ENCODE results near the gene SP2.

The SP2 gene

DNA sequence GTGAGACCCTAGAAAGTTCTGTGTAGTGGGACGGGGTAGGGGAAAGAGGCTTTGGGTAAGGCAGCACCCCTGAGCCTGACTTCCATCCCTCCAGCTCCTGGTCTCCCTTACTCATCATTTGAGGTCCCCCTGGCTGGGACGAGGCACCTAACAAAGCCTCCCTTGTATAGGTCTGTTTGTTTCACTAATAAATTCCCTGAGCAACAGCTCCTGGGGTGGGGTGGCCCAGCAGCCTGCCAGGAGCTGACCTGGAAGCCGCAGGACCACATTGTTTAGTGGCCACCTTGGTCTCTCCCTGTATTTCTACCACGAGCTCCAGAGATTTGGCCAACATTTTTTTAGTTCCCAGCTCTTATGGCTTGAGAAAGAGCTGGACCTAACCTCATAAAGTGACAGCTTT lies 54.4 kb downstream of the SP2 start:
- Histone ChIP-seq H3K9me3 (ENCODE audit: insufficient read depth, low read length) (no peaks in the 10 kb centered on the region), H3K4me2 (ENCODE audit: low read length) (no peak overlapping the region), H3K27ac (ENCODE audit: low read length) (no peak overlapping the region), H3K27me3 (ENCODE audit: low read depth, low read length) (no peaks in the 10 kb centered on the region), H3K79me2 (ENCODE audit: low read length) (no peaks in the 10 kb centered on the region), H2AFZ (ENCODE audit: low read depth, low read length) (no peak overlapping the region), H3K36me3 (replicated peaks; ENCODE audit: low read depth, low read length) (peaks cover 31% of the 10 kb centered on the region), H3K4me3 (ENCODE audit: low read length) (no peak overlapping the region), H3K4me1 (ENCODE audit: low read length) (peaks cover 37% of the 10 kb centered on the region), H4K20me1 (ENCODE audit: insufficient read depth, low read length) (no peaks in the 10 kb centered on the region), H3K9ac (ENCODE audit: low read length) (no peak overlapping the region)
- no peak for TF ChIP-seq EZH2phosphoT487 (IDR thresholded peaks at IDR 0.05; ENCODE audit: low read depth)
- TF ChIP-seq, protein P1, sequence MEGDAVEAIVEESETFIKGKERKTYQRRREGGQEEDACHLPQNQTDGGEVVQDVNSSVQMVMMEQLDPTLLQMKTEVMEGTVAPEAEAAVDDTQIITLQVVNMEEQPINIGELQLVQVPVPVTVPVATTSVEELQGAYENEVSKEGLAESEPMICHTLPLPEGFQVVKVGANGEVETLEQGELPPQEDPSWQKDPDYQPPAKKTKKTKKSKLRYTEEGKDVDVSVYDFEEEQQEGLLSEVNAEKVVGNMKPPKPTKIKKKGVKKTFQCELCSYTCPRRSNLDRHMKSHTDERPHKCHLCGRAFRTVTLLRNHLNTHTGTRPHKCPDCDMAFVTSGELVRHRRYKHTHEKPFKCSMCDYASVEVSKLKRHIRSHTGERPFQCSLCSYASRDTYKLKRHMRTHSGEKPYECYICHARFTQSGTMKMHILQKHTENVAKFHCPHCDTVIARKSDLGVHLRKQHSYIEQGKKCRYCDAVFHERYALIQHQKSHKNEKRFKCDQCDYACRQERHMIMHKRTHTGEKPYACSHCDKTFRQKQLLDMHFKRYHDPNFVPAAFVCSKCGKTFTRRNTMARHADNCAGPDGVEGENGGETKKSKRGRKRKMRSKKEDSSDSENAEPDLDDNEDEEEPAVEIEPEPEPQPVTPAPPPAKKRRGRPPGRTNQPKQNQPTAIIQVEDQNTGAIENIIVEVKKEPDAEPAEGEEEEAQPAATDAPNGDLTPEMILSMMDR (IDR thresholded peaks at IDR 0.05; ENCODE audit: low read depth, low read length), result no peak

DNA sequence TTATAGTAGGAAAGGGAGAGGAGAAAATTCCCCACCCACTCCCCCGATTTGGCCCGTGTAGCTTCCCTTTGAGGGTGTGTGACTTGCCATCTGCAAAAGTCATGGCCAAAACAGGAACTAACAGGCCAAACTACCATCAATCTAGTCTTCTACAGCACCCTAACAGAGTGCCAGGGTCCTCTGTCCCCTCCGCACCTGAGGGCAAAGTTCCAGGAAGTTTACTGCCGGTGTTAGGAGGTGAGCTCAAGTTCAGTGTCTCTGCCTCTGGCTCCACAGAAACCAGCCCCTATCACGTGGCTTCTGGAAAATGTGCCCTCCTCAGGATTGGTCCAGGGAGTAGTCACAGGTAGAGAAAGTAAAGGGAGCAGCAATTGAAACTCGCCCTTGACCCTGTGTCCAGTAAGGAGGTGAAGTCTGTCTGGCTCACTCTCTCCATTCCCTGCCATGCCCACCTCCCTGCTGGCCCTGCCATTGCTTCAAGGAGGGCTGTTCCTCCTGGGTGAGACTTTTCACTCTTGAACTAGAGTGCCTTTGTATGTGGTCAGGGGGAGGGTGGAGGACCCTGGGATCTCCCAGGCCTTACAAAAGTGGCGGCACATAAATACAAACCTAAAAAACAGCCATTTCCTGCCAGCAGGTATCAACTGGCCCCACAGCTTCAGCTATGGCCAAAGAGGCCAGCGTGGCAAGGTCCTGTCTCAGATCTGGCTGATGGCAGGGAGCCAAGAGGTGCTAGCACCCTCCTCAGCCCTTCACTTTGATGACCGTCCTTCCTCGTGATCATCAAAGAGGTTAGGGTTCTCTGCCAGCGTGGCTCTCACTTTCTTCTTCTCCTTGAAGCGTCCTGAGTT lies 56.4 kb downstream of the SP2 start:
- Histone ChIP-seq H3K9me3 (ENCODE audit: insufficient read depth, low read length) (no peaks in the 10 kb centered on the region), H2AFZ (ENCODE audit: low read depth, low read length) (no peak overlapping the region), H4K20me1 (ENCODE audit: insufficient read depth, low read length) (no peaks in the 10 kb centered on the region), H3K27ac (ENCODE audit: low read length) (0 out of 2 replicates have a peak overlapping the region, but pooled peaks have one; percentile 4), H3K36me3 (replicated peaks; ENCODE audit: low read depth, low read length) (peaks cover 22% of the 10 kb centered on the region), H3K9ac (ENCODE audit: low read length) (no peak overlapping the region), H3K79me2 (ENCODE audit: low read length) (no peaks in the 10 kb centered on the region), H3K4me3 (ENCODE audit: low read length) (no peak overlapping the region), H3K4me1 (ENCODE audit: low read length) (peaks cover 28% of the 10 kb centered on the region), H3K4me2 (ENCODE audit: low read length) (0 out of 2 replicates have a peak overlapping the region, but pooled peaks have one; percentile 3), H3K27me3 (ENCODE audit: low read depth, low read length) (no peaks in the 10 kb centered on the region)
- TF ChIP-seq EZH2phosphoT487 (IDR thresholded peaks at IDR 0.05; ENCODE audit: low read depth), result no peak
- TF ChIP-seq, protein P1 (IDR thresholded peaks at IDR 0.05; ENCODE audit: low read depth, low read length), result no peak

DNA sequence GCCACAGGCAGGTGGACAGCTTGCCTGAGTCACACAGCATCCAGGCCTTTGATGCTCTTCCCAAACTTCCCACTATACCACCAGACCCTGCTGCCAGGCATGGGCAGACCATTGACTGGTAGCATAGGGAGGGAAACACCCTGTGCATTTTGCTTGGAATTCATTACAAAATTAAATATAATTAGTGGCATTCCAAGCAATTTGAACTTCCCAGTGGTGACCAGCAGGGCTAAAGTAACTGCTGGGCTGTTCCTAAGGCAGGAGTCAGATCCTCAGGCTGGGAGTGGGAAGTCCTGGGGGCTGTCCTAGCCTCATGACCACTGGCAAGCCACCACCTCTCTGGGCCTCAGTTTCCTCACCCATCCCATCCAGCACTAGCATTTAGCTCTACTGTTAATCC lies 57.9 kb downstream of the SP2 start:
- Histone ChIP-seq H3K4me3 (ENCODE audit: low read length) (no peak overlapping the region), H2AFZ (ENCODE audit: low read depth, low read length) (no peak overlapping the region), H3K79me2 (ENCODE audit: low read length) (no peaks in the 10 kb centered on the region), H3K27me3 (ENCODE audit: low read depth, low read length) (no peaks in the 10 kb centered on the region), H3K4me2 (ENCODE audit: low read length) (no peak overlapping the region), H4K20me1 (ENCODE audit: insufficient read depth, low read length) (no peaks in the 10 kb centered on the region), H3K9ac (ENCODE audit: low read length) (no peak overlapping the region), H3K9me3 (ENCODE audit: insufficient read depth, low read length) (no peaks in the 10 kb centered on the region), H3K27ac (ENCODE audit: low read length) (no peak overlapping the region), H3K4me1 (ENCODE audit: low read length) (peaks cover 20% of the 10 kb centered on the region), H3K36me3 (replicated peaks; ENCODE audit: low read depth, low read length) (peaks cover 12% of the 10 kb centered on the region)
- TF ChIP-seq EZH2phosphoT487 (IDR thresholded peaks at IDR 0.05; ENCODE audit: low read depth), result no peak
- TF ChIP-seq, protein P1 (IDR thresholded peaks at IDR 0.05; ENCODE audit: low read depth, low read length), result no peak

DNA sequence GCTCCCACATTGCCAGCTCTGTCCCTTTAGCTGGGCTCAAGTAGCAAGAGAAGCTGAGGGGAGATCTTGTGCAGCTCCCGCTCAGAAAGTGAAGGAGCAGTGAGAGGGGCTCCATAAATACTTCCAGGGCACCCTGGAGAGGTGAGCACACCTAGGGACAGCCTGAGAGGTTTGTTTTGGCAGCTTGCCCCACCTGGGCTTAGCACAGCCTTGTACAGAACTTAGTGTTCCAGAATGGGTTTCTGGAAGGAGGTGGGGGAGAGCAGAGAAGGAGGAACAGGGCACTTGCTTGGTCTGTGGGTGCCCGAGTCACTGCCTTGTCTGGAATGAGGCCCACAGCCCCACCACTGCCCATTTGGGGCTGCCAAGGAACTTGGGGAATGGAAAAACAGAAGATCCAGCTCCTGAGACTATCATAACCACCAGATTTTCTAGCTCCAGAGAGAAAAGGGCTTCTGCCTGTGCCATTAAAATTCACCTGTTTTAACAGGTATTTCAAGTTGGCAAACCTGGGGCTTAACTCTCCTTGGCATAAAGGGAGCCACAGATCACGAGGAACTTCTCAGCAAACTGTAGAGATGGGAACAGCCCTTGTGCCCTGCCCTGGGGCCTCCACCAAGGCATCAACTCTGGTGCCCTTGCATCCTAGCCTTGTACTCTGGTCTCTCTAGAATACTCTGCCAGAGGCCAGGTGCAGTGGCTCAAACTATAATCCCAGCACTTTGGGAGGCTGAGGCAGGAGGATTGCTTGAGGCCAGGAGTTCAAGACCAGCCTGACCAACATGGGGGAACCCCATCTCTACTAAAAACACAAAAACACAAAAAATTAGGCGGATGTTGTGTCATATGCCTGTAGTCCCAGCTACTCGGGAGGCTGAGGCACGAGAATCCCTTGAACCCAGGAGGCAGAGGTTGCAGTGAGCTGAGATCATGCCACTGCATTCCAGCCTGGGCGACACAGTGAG lies 59.7 kb downstream of the SP2 start:
- Histone ChIP-seq H3K4me1 (ENCODE audit: low read length) (peaks cover 8% of the 10 kb centered on the region), H2AFZ (ENCODE audit: low read depth, low read length) (no peak overlapping the region), H3K27ac (ENCODE audit: low read length) (no peak overlapping the region), H3K9me3 (ENCODE audit: insufficient read depth, low read length) (no peaks in the 10 kb centered on the region), H3K4me3 (ENCODE audit: low read length) (no peak overlapping the region), H3K79me2 (ENCODE audit: low read length) (no peaks in the 10 kb centered on the region), H3K4me2 (ENCODE audit: low read length) (no peak overlapping the region), H4K20me1 (ENCODE audit: insufficient read depth, low read length) (no peaks in the 10 kb centered on the region), H3K9ac (ENCODE audit: low read length) (no peak overlapping the region), H3K36me3 (replicated peaks; ENCODE audit: low read depth, low read length) (peaks cover 8% of the 10 kb centered on the region), H3K27me3 (ENCODE audit: low read depth, low read length) (0 out of 2 replicates have a peak, but pooled peaks cover 3% of the 10 kb centered on the region)
- TF ChIP-seq, protein P1 (IDR thresholded peaks at IDR 0.05; ENCODE audit: low read depth, low read length), result no peak
- no peak for TF ChIP-seq EZH2phosphoT487 (IDR thresholded peaks at IDR 0.05; ENCODE audit: low read depth)

Data from OCI-LY3 (cell line).